Parathyroid adenoma (tissue), 2 donors: Measurements from ENCODE around the gene YWHAB.

ENCODE experiments used
- H2AFZ ChIP-seq: fragments of 300-600 bp; sonication (generic); one replicate; pipeline ENCODE4 v1.7.0; 2017; ENCODE audit warnings: antibody characterized with exemption, mild to moderate bottlenecking
- H3K27ac ChIP-seq: fragments of 300-600 bp; sonication (generic); one replicate; pipeline ENCODE4 v1.7.0; 2017
- H3K27me3 ChIP-seq: fragments of 300-600 bp; sonication (generic); one replicate; pipeline ENCODE4 v1.7.0; 2017; ENCODE audit warnings: low read length; ENCODE audit not compliant: control insufficient read depth, insufficient read depth
- H3K36me3 ChIP-seq: fragments of 300-600 bp; sonication (generic); one replicate; pipeline ENCODE4 v1.7.0; 2017; ENCODE audit warnings: low read length; ENCODE audit not compliant: control insufficient read depth, insufficient read depth
- H3K4me1 ChIP-seq: fragments of 300-600 bp; sonication (generic); one replicate; pipeline ENCODE4 v1.7.0; 2017; ENCODE audit warnings: control low read depth
- H3K4me2 ChIP-seq: fragments of 300-600 bp; sonication (generic); one replicate; pipeline ENCODE4 v1.7.0; 2017; ENCODE audit warnings: low read length
- H3K4me3 ChIP-seq: fragments of 300-600 bp; sonication (generic); one replicate; pipeline ENCODE4 v1.7.0; 2017; ENCODE audit warnings: low read depth, low read length
- H3K79me2 ChIP-seq: fragments of 300-600 bp; sonication (generic); one replicate; pipeline ENCODE4 v1.7.0; 2017; ENCODE audit warnings: control low read depth
- H3K9ac ChIP-seq: fragments of 300-600 bp; sonication (generic); one replicate; pipeline ENCODE4 v1.7.0; 2017; ENCODE audit warnings: mild to moderate bottlenecking
- H3K9me3 ChIP-seq: fragments of 300-600 bp; sonication (generic); one replicate; pipeline ENCODE4 v1.7.0; 2017; ENCODE audit warnings: low read length; ENCODE audit not compliant: control insufficient read depth
- TF ChIP-seq, protein P1 (sequence below): fragments of 300-600 bp; sonication (generic); IDR thresholded peaks from one replicate; pipeline ENCODE4 v1.7.0; 2017; ENCODE audit warnings: antibody characterized with exemption, mild to moderate bottlenecking
- donor health status: primary hyperparathyroidism.

The YWHAB gene

GRCh38 chr20:44941120-44941691 is 55.7 kb downstream of the YWHAB start:
- Histone ChIP-seq H3K4me2 (no peak overlapping the region), H3K79me2 (no peaks in the 10 kb centered on the region), H3K36me3 (no peaks in the 10 kb centered on the region), H3K9ac (no peak overlapping the region), H3K4me3 (no peak overlapping the region), H3K27me3 (no peaks in the 10 kb centered on the region), H3K4me1 (no peaks in the 10 kb centered on the region), H3K27ac (no peak overlapping the region), H2AFZ (no peak overlapping the region), H3K9me3 (no peaks in the 10 kb centered on the region)
- TF ChIP-seq, protein P1, sequence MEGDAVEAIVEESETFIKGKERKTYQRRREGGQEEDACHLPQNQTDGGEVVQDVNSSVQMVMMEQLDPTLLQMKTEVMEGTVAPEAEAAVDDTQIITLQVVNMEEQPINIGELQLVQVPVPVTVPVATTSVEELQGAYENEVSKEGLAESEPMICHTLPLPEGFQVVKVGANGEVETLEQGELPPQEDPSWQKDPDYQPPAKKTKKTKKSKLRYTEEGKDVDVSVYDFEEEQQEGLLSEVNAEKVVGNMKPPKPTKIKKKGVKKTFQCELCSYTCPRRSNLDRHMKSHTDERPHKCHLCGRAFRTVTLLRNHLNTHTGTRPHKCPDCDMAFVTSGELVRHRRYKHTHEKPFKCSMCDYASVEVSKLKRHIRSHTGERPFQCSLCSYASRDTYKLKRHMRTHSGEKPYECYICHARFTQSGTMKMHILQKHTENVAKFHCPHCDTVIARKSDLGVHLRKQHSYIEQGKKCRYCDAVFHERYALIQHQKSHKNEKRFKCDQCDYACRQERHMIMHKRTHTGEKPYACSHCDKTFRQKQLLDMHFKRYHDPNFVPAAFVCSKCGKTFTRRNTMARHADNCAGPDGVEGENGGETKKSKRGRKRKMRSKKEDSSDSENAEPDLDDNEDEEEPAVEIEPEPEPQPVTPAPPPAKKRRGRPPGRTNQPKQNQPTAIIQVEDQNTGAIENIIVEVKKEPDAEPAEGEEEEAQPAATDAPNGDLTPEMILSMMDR = no peak

- H2AFZ ChIP-seq = no peak overlapping the region
- H3K79me2 ChIP-seq = no peaks in the 10 kb centered on the region
- TF ChIP-seq, protein P1 = no peak
- no peak overlapping the region for H3K4me2 ChIP-seq
- H3K36me3 ChIP-seq = no peaks in the 10 kb centered on the region
- no peak overlapping the region for H3K27ac ChIP-seq
- H3K4me3 ChIP-seq = no peak overlapping the region
- no peaks in the 10 kb centered on the region for H3K4me1 ChIP-seq
- H3K9me3 ChIP-seq = no peaks in the 10 kb centered on the region
- H3K27me3 ChIP-seq = no peaks in the 10 kb centered on the region
- no peak overlapping the region for H3K9ac ChIP-seq
Measured at GRCh38 chr20:44942264-44942973, 56.9 kb downstream of the YWHAB start.

- Histone ChIP-seq H3K36me3 (no peaks in the 10 kb centered on the region), H2AFZ (no peak overlapping the region), H3K27ac (no peak overlapping the region), H3K9ac (no peak overlapping the region), H3K4me2 (no peak overlapping the region), H3K27me3 (no peaks in the 10 kb centered on the region), H3K79me2 (no peaks in the 10 kb centered on the region), H3K4me3 (no peak overlapping the region), H3K9me3 (no peaks in the 10 kb centered on the region), H3K4me1 (no peaks in the 10 kb centered on the region)
- TF ChIP-seq, protein P1 = no peak
Measured at GRCh38 chr20:44943828-44944227, 58.3 kb downstream of the YWHAB start.

DNA sequence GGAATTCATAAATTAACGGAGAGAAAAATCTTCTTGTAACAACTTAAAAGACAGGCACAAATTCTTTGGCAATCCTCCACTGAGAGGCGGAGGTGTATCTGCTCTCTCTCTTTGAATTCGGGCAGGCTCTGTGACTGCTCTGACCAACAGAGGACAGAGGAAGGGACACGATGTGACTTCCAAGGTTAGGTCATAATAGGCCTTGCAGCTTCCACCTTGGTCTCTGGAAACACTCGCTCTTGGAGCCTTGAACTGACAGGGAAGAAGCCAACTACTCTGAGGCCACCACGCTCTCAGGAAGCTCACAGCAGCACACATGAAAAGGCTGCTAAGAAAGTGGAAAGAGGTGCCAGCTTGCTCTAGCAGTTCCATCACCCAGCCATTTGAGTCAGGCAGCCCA is 59.8 kb downstream of the YWHAB start:
- Histone ChIP-seq H3K4me3 (no peak overlapping the region), H3K27ac (no peak overlapping the region), H3K9me3 (no peaks in the 10 kb centered on the region), H3K36me3 (no peaks in the 10 kb centered on the region), H3K4me1 (no peaks in the 10 kb centered on the region), H3K9ac (no peak overlapping the region), H3K79me2 (no peaks in the 10 kb centered on the region), H3K27me3 (no peaks in the 10 kb centered on the region), H2AFZ (no peak overlapping the region), H3K4me2 (no peak overlapping the region)
- TF ChIP-seq, protein P1 = no peak
